Stimulated activated CD4-positive, alpha-beta T cell treated with anti-CD3 and anti-CD28 coated beads, Interleukin-4, amount 100 ng/mL, for 4 hours (primary cell): ENCODE measurements around the gene INA.
"Not testable (repeated sequence)": the region's sequence is repeated elsewhere in the genome, so short reads cannot be mapped to it uniquely, and the experiment has no call there.

Source experiments
- DNase-seq, 2 experiments: peaks; one replicate each; pipeline ENCODE4 v3.0.0-alpha.2; 2020

INA gene

GRCh38 chr10:103276896-103277712 lies at the start of gene INA:
Gene INA, plus strand, starts transcription at chr10:103277138. Its CDS starts 74 bp downstream, at chr10:103277212.
- DNase-seq = peak in 1 of 2 experiments; percentile 5

DNA sequence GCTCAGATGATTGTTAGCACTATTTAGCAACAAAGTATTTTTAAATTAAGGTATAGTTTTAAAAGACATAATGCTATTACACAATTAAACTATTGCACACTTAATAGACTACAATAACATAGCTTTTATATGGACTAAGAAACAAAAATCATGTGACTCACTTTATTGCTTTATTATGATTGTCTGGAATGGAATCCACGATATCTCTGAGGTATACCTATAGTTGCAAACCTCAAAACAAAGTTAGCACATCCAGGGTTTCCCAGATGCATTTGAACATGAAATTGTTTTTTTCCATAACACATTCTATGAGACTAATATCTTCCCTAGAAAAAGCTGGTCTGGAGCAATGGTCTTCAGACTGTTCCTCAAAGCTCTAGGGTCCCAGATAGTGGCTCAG lies 49.5 kb upstream of the INA start:
- no peak for DNase-seq

DNA sequence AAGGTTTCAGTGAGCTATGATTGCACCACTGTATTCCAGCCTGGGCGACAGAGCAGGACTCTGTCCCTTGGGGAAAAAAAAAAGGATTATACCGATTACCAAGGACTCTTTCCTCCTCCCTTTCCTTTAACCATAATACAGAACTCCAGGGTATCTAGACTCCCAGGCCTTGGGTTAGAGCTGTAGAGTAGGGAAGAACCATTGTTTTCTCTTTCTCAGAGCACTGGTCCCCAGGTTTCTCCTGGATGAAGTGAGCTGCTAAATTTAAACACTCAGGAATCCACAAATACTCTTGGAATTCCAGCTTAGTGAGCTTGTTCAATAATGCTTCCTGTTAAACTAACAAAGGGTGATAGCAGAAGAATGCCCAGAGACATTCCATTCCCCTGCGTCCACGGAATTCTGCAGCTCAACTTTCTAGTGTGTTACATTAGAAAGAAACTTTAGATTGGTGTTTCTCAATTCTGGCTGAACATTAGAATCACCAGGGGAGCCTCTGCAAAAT lies 45.8 kb upstream of the INA start:
- DNase-seq = no peak

- no peak for DNase-seq
These were observed 44.7 kb upstream of the INA start for GRCh38 chr10:103232131-103232673.

DNA sequence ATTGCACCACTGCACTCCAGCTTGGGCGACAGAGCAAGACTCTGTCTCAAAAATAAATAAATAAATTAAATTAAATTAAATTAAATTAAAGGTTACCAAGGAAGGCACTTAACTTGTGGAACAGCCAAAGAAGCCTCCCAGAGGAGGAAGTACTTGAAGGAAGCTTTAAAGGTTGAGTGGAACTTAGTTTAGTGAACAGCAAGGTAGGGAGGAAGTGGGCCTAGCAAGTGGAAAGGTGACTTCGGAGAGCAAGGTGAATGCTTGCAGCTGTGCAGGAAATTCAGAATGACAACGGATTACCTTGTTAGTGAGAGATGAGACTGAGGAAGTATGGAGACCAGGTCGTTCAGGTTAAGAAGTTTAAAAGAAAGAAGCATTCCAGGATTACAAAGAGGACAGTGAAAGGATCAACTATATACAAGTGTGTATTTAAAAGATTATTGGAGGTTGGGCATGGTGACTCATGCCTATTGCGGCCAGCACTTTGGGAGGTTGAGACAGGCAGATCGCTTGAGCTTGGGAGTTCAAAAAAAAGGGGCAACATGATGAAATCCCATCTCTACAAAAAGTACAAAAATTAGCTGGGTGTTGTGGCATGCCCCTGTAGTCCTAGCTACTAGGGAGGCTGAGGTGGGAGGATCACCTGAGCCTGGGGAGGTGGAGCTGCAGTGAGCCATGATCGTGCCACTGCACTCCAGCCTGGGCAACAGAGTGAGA lies 44.0 kb upstream of the INA start:
- DNase-seq = no peak

GRCh38 chr10:103235775-103236174 lies 41.2 kb upstream of the INA start:
- DNase-seq = no peak

DNA sequence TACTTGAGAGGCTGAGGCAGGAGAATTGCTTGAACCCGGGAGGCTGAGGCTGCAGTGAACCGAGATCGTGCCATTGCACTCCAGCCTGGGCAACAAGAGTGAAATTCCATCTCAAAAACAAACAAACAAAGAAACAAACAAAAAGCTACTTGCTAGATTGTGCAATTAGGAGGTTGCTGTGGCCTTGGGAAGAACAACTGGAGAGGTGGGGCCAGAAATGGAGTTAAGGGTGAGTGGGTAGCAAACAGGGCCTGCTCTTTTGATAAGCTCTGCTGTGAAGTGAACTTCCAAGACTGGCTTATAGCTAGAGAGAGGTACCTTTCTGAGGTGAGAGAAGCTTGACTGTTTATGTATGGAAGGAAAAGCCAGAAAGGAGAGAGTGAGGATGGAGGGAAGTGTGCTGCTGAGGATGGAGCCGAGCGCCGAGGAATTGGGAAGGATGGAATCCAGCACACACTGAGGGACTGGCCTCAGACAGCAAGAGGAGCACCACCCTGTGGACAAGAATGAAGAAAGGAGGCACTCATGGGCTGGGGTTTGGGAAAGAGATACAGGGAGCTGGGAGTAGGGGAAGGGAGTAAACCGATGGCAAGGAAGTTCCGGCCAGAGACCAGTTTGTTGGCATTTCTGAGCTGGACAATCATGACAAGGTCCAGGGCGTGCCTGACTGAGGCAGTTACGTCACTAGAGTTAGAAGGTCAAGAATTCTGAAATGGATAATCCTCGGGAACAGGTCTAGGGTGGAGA lies 38.3 kb upstream of the INA start:
- DNase-seq = no peak

GRCh38 chr10:103241262-103242011 lies 35.5 kb upstream of the INA start:
- DNase-seq = no peak

GRCh38 chr10:103244666-103245271 lies 32.2 kb upstream of the INA start:
- DNase-seq = peak; percentile 41 to 49

- not testable (repeated sequence) for DNase-seq
These were observed 31.4 kb upstream of the INA start, which contains the start of gene RPEL1 for GRCh38 chr10:103245587-103245986. Gene RPEL1, plus strand, starts transcription at chr10:103245887. Its CDS starts 110 bp downstream, at chr10:103245997.

DNA sequence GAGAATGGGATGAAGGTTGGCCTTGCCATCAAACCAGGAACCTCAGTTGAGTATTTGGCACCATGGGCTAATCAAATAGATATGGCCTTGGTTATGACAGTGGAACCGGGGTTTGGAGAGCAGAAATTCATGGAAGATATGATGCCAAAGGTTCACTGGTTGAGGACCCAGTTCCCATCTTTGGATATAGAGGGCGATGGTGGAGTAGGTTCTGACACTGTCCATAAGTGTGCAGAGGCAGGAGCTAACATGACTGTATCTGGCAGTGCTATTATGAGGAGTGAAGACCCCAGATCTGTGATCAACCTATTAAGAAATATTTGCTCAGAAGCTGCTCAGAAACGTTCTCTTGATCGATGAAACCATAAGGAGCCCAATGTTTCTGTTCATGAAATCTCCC lies 30.6 kb upstream of the INA start:
- no peak for DNase-seq

DNA sequence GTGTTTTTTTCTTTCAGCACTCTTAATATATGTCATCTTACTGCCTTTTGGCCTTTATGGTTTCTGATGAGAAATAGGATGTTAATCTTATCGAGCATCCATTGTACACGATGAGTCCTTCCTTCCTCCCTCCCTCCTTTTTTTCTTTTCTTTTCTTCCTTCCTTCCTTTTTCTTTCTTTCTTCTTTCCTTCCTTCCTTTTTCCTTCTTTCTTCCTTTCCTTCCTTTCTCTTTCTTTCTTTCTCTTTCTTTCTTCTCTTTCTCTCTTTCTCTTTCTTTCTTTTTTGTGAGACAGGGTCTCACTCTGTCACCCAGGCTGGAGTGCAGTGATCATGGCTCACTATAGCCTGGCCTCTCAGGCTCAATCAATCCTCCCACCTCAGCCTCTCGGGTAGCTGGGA lies 22.8 kb upstream of the INA start:
- no peak for DNase-seq

DNA sequence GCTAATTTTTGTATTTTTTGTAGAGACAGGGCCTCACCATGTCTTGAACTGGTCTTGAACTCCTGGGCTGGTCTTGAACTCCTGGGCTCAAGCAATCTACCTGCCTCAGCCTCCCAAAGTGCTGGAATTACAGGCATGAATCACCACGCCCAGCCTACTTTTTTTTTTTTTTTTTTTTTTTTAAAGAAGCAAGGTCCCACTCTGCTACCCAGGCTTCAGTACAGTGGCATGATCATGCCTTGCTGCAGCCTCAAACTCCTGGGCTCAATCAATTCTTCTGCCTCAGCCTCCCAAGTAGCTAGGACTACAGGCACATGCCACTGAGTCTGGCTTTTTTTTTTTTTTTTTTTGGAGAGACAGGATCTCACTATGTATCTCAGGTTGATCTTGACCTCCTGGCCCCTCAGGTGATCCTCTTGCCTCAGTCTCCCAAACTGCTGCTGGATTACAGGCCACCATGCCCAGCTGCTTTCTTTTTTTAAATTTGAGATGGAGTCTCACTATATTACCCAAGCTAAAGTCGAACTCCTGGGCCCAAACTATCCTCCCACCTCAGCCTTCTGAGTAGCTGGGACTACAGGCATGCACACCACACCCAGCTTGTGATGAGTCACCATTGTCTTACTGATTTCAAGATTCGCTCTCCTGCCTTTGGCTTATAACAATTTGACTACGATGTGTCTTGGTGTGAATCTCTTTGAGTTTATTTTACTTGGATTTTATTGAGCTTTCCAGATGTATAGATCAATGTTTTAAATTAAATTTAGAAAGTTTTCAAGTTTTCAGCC lies 22.2 kb upstream of the INA start:
- DNase-seq = no peak

DNA sequence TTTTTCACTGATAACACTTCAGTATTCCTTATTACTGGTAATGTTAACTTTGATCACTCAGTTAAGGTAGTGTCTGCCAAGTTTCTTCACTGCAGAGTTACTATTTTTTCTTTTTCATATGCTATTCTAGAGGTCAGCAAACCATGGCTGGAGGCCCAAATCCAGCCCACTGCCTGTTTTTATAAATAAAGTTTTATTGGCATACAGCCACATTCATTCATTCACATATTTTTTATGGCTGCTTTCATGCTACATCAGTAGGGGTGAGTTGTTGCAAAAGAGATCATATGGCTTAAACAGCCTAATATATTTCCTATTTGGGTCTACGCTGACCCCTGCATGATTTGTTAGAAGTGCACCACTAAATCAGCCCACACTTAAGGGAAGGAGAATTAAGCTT lies 20.3 kb upstream of the INA start:
- no peak for DNase-seq

- DNase-seq = no peak
These were observed 19.1 kb upstream of the INA start for GRCh38 chr10:103257812-103258211.

DNA sequence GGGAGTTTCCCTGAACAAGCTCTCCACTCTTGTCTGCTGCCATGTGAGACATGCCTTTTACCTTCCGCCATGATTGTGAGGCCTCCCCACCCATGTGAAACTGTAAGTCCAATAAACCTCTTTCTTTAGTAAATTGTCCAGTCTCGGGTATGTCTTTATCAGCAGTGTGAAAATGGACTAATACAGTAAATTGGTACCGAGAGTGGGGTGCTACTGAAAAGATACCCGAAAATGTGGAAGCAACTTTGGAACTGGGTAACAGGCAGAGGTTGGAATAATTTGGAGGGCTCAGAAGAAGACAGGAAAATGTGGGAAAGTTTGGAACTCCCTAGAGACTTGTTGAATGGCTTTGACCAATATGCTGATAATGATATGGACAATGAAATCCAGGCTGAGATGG lies 18.0 kb upstream of the INA start:
- not testable (repeated sequence) for DNase-seq

DNA sequence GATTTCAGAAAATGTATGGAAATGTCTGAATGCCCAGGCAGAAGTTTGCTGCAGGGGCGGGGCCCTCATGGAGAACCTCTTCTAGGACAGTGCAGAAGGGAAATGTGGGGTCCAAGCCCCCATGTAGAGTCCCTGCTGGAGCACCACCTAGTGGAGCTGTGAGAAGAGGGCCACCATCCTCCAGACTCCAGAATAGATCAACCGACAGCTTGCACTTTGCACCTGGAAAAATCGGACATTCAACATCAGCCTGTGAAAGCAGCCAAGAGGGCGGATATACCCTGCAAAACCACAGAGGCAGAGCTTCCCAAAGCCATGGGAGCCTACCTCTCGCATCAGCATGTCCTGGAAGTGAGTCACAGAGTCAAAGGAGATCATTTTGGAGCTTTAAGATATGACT lies 16.9 kb upstream of the INA start:
- DNase-seq = no peak

GRCh38 chr10:103262229-103262628 lies 14.7 kb upstream of the INA start:
- no peak for DNase-seq

- peak in 1 of 2 experiments; percentile 14 for DNase-seq
These were observed 11.1 kb upstream of the INA start for GRCh38 chr10:103265717-103266329.

DNA sequence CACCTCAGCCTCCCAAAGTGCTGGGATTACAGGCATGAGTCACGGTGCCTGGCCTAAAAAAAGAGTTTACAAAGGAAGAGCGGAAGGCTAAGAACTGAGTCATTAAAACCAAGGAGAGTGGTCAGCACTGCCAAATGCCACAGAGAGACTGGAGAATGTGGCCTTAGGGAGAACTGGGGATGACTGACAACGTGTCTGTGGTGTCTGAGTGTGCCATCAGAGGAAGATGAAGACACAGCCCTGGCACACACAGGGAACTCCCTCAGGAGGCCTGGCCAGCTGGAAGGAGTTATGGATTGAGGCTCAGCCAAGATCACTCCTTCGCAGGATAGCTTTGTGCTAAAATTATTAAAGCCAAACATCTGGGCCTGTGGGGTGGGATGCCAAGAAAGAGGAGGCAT lies 3.9 kb upstream of the INA start:
- DNase-seq = no peak
